Spleen (tissue), 11 donors: ENCODE results near the gene PIGM. TPM values are rescaled to one million over a fixed set of nuclear protein-coding genes. Genes with fewer than 3 reads are reported as not detected.

ENCODE experiments used
- DNase-seq: peaks from one replicate; pipeline ENCODE4 v3.0.0-alpha.2; 2020
- H3K27ac ChIP-seq, 8 donors: fragments of 200-600 bp; sonication (generic) in 7 of 8; 1 replicate in 4 of 8; 2 replicates in 4 of 8; pipeline versions ENCODE4 v1.5.0 to v1.8.0; 2016 to 2021; ENCODE audit warnings: inconsistent platforms in 4 of 8, mild to moderate bottlenecking in 4 of 8, moderate library complexity in 1 of 8
- H3K27me3 ChIP-seq, 7 donors: fragments of 200-600 bp; sonication (generic) in 6 of 7; replicated peaks in 1 of 7; 1 replicate in 4 of 7; 2 replicates in 3 of 7; pipeline versions ENCODE4 v1.5.0 to v1.8.0; 2016 to 2021; ENCODE audit warnings: inconsistent platforms in 3 of 7, mild to moderate bottlenecking in 1 of 7
- H3K36me3 ChIP-seq, 6 donors: fragments of 200-600 bp; sonication (generic) in 5 of 6; 1 replicate in 4 of 6; 2 replicates in 2 of 6; pipeline versions ENCODE4 v1.5.0 to v1.8.0; 2016 to 2021; ENCODE audit warnings: inconsistent platforms in 2 of 6
- H3K4me1 ChIP-seq, 6 donors: fragments of 200-600 bp; sonication (generic) in 5 of 6; 1 replicate in 3 of 6; 2 replicates in 3 of 6; pipeline versions ENCODE4 v1.5.0 to v1.8.0; 2016 to 2021; ENCODE audit warnings: inconsistent platforms in 3 of 6
- H3K4me3 ChIP-seq, 8 donors: fragments of 200-600 bp; sonication (generic) in 7 of 8; 1 replicate in 4 of 8; 2 replicates in 4 of 8; pipeline versions ENCODE4 v1.5.0 to v1.8.0; 2016 to 2021; ENCODE audit warnings: inconsistent platforms in 4 of 8, mild to moderate bottlenecking in 4 of 8, moderate library complexity in 2 of 8
- H3K9me3 ChIP-seq, 8 donors: fragments of 200-600 bp; sonication (generic) in 7 of 8; 1 replicate in 4 of 8; 2 replicates in 4 of 8; pipeline versions ENCODE4 v1.5.0 to v1.8.0; 2016 to 2021; ENCODE audit warnings: inconsistent platforms in 4 of 8
- CTCF ChIP-seq, 11 experiments: fragments of 200-600 bp in 7 of 11; fragments of 450-650 bp in 4 of 11; sonication (generic) in 4 of 11; IDR thresholded peaks in 8 of 11; conservative IDR thresholded peaks in 3 of 11; 1 replicate in 7 of 11; 2 replicates in 4 of 11; pipeline versions ENCODE4 v1.4.0 to v1.8.0; 2016 to 2021; ENCODE audit warnings: antibody characterized with exemption in 11 of 11, inconsistent platforms in 4 of 11, mild to moderate bottlenecking in 1 of 11
- POLR2A ChIP-seq, 3 donors: fragments of 450-650 bp; IDR thresholded peaks; one replicate each; pipeline ENCODE4 v1.5.1; 2017; ENCODE audit warnings: antibody characterized with exemption in 3 of 3, mild to moderate bottlenecking in 1 of 3
- POLR2AphosphoS5 ChIP-seq, 3 donors: sonication (generic); formaldehyde crosslinking; IDR thresholded peaks; one replicate each; pipeline ENCODE4 v1.5.1; 2017; ENCODE audit warnings: antibody characterized with exemption in 3 of 3
- WGBS, 5 donors: extraction: QIAGEN DNeasy Blood & Tissue Kit in 3 of 5; methylation state at CpG; one replicate each; pipeline versions ENCODE4 v1.1.5 to v1.1.7; 2013 to 2018; 5-methylcytosine and 5-hydroxymethylcytosine counted together
- intact Hi-C: fragments of 100-400 bp; cut with DNase I; formaldehyde crosslinking; loops from one replicate; pipeline ENCODE4 v1.15.0; 2023; ENCODE audit warnings: low total_unique reads
- polyA plus RNA-seq, 3 donors: library from polyadenylated mRNA; stranded (reverse); fragments of 200-250 nt; gene quantifications; one replicate each; pipeline ENCODE4 v1.2.1, GENCODE V29; 2013
- total RNA-seq, 7 donors: library from RNA; depleted of rRNA in 3 of 7; stranded (reverse); fragments of >200 nt in 3 of 7; fragmentation: NEBNext Ultra II Directional in 4 of 7; extraction: Animal tissue kit (Norgen Biotek cat#: 25700) in 4 of 7; gene quantifications; one replicate each; pipeline versions ENCODE4 v1.1.0 to v1.2.1, GENCODE V29; 2016 to 2021
- donor health status: healthy with polysubstance abuse.
- donor health status: DM: no; HTN: no; CAD: no; lungs with moderate emphysema.
- donor health status: DM: no; HTN: no; CAD: no.
- donor health status: Bipolar disorder and iron deficiency.
- donor health status: healthy.
- donor health status: DM: no; HTN: no; CAD: no.
- donor health status: DM: yes; HTN: yes; CAD: no.

Gene PIGM
- total and polyA plus RNA-seq, 10 donors: 2.1 to 8.5 (median 5.1) TPM

- WGBS, 5 donors: 10 to 14% (median 12%) methylated on average over 23 of the region's 23 CpGs
- Histone ChIP-seq H3K4me3 (peak overlapping the region; percentile 79 to 86 (median 83)), H3K27me3 (no peaks in the 10 kb centered on the region), H3K36me3 (no peaks in the 10 kb centered on the region), H3K9me3 (no peaks in the 10 kb centered on the region), H3K4me1 (peaks cover 22 to 49% (median 31%) of the 10 kb centered on the region in 6 donors), H3K27ac (peak overlapping the region; percentile 55 to 83 (median 75))
- no peak for TF ChIP-seq POLR2AphosphoS5 (IDR thresholded peaks at IDR 0.05)
- TF ChIP-seq POLR2A (IDR thresholded peaks at IDR 0.05): no peak
- no peak for TF ChIP-seq CTCF (IDR thresholded peaks at IDR 0.05 in 8 of 11, conservative IDR thresholded peaks at IDR 0.05 in 3 of 11)
- intact Hi-C loops: no loop called here
- DNase-seq: no peak
Observed at GRCh38 chr1:160030657-160031364, 979 bp downstream of the PIGM start.

DNA sequence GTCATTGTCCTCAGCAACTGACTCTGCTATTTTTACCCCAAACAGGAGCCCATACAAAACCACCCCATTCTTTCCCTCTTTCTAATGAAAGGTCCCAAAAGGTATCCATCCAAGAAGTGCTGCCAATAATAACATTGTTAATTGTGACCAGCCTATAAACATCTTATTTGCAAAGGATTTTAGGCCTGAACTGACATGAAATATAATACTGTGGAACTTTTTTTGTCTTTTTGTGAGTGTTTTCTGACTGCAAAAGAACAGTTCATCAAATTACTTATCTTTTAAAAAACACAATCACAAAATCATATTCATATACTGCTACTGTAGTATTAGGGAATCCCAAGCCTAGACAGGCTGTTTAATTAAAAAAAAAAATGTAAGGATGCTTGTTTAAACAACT lies 3.4 kb downstream of the PIGM start:
- no peaks in the 10 kb centered on the region for H3K9me3 ChIP-seq
- no peaks in the 10 kb centered on the region for H3K36me3 ChIP-seq
- no peaks in the 10 kb centered on the region for H3K27me3 ChIP-seq
- H3K4me3 ChIP-seq: no peak overlapping the region
- no peak for TF ChIP-seq POLR2A (IDR thresholded peaks at IDR 0.05)
- TF ChIP-seq POLR2AphosphoS5 (IDR thresholded peaks at IDR 0.05): no peak
- TF ChIP-seq CTCF (IDR thresholded peaks at IDR 0.05 in 8 of 11, conservative IDR thresholded peaks at IDR 0.05 in 3 of 11): no peak
- H3K4me1 ChIP-seq: peaks cover 22 to 65% (median 36%) of the 10 kb centered on the region in 6 donors
- intact Hi-C loops: no loop called here
- DNase-seq: no peak
- no peak overlapping the region for H3K27ac ChIP-seq

DNA sequence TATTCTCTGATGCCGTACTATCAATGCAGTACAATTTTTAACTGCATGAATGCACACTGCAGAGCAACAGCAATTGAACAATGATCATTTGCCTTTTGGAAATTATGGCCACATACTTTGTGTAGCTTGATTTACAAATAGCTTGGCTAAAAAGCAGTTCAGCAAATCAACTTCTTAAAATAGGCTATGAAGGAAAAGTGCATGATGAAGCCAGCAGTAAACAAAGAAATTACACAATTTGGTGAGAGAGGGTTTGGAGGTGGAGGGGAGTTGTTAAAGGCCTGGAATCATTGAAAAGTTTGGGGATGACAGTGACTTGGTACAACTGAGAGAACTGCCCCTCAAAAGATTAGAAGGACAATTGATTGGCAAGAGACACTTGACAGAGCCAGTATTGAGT lies 6.5 kb downstream of the PIGM start:
- DNase-seq: no peak
- no peak overlapping the region for H3K27ac ChIP-seq
- H3K4me3 ChIP-seq: no peak overlapping the region
- no peaks in the 10 kb centered on the region for H3K36me3 ChIP-seq
- no peaks in the 10 kb centered on the region for H3K27me3 ChIP-seq
- 93 to 100% (median 94%) methylated on average over 1 of the region's 1 CpG for WGBS, 5 donors
- intact Hi-C loops: no loop called here
- H3K4me1 ChIP-seq: peaks cover 6 to 41% (median 19%) of the 10 kb centered on the region in 6 donors
- no peaks in the 10 kb centered on the region for H3K9me3 ChIP-seq
- TF ChIP-seq CTCF (IDR thresholded peaks at IDR 0.05 in 8 of 11, conservative IDR thresholded peaks at IDR 0.05 in 3 of 11) (no peak), POLR2AphosphoS5 (IDR thresholded peaks at IDR 0.05) (no peak), POLR2A (IDR thresholded peaks at IDR 0.05) (no peak)

- 69 to 91% (median 71%) methylated on average over 2 of the region's 2 CpGs for WGBS, 5 donors
- Histone ChIP-seq H3K27me3 (no peaks in the 10 kb centered on the region), H3K27ac (peak overlapping the region in 3 of 8 donors; percentile 13 to 38 (median 17)), H3K36me3 (no peaks in the 10 kb centered on the region), H3K4me3 (no peak overlapping the region), H3K4me1 (peaks cover 0 to 31% (median 11%) of the 10 kb centered on the region in 6 donors), H3K9me3 (no peaks in the 10 kb centered on the region)
- TF ChIP-seq POLR2AphosphoS5 (IDR thresholded peaks at IDR 0.05) (no peak), POLR2A (IDR thresholded peaks at IDR 0.05) (no peak), CTCF (IDR thresholded peaks at IDR 0.05 in 8 of 11, conservative IDR thresholded peaks at IDR 0.05 in 3 of 11) (no peak)
- no peak for DNase-seq
- intact Hi-C loops: no loop called here
Observed at GRCh38 chr1:160024195-160024905, 7.4 kb downstream of the PIGM start.
